Measurements from ENCODE around the gene PRODH2. TPM values are rescaled to one million over a fixed set of nuclear protein-coding genes. Genes with fewer than 3 reads are reported as not detected.

PRODH2 gene
- polyA plus RNA-seq, 2 of the 4 experiments (the other 2 are of a cell fraction): 0.92 to 1.0 TPM

DNA sequence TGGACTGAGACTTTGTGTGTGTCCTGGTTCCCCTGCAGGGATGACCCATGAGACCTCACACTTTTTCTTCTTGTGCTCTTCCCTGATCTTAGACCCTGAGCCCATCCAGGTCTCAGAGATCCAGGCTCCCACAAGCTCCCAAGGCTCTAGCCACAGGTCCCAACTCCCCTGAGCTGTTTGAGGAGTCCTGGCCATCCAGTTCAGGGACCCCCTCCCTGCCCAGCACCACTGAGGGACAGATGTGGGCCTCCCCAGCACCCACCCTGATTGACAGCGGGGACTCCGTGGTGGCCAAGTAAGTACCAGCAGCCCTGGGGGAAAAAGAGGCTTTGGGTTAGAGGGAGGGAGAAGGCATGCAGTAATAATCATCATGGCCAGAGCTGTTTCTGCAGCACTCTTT is 52.9 kb downstream of the PRODH2 start:
- DNase-seq (ENCODE audit: low read depth in 1 of 2, low spot score in 1 of 2) (no peak), FAIRE-seq (no peak), ATAC-seq (no peak)
- TF ChIP-seq FOSB (CRISPR knock-in tag; IDR thresholded peaks at IDR 0.05) (no peak), MAX (IDR thresholded peaks at IDR 0.05) (no peak), ZFP36 (IDR thresholded peaks at IDR 0.05; ENCODE audit: borderline replicate concordance, partially characterized antibody) (no peak), E2F6 (IDR thresholded peaks at IDR 0.05; ENCODE audit: borderline replicate concordance, low read depth) (no peak), FOXS1 (CRISPR knock-in tag; IDR thresholded peaks at IDR 0.05) (no peak), RNF2 (IDR thresholded peaks at IDR 0.05; ENCODE audit: borderline replicate concordance, low read depth) (no peak), REST (IDR thresholded peaks at IDR 0.05) (no peak), FOSL2 (IDR thresholded peaks at IDR 0.05) (no peak), FOSL2 (CRISPR knock-in tag; IDR thresholded peaks at IDR 0.05) (no peak), PHF8 (IDR thresholded peaks at IDR 0.05; ENCODE audit: borderline replicate concordance, low read depth) (no peak), ZNF302 (CRISPR knock-in tag; IDR thresholded peaks at IDR 0.05) (no peak), BHLHE40 (IDR thresholded peaks at IDR 0.05; ENCODE audit: low read depth, low read length) (no peak)
- TF ChIP-seq, protein P1, sequence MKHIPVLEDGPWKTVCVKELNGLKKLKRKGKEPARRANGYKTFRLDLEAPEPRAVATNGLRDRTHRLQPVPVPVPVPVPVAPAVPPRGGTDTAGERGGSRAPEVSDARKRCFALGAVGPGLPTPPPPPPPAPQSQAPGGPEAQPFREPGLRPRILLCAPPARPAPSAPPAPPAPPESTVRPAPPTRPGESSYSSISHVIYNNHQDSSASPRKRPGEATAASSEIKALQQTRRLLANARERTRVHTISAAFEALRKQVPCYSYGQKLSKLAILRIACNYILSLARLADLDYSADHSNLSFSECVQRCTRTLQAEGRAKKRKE (CRISPR knock-in tag; IDR thresholded peaks at IDR 0.05; ENCODE audit: low read depth): no peak
- TF ChIP-seq, protein P2, sequence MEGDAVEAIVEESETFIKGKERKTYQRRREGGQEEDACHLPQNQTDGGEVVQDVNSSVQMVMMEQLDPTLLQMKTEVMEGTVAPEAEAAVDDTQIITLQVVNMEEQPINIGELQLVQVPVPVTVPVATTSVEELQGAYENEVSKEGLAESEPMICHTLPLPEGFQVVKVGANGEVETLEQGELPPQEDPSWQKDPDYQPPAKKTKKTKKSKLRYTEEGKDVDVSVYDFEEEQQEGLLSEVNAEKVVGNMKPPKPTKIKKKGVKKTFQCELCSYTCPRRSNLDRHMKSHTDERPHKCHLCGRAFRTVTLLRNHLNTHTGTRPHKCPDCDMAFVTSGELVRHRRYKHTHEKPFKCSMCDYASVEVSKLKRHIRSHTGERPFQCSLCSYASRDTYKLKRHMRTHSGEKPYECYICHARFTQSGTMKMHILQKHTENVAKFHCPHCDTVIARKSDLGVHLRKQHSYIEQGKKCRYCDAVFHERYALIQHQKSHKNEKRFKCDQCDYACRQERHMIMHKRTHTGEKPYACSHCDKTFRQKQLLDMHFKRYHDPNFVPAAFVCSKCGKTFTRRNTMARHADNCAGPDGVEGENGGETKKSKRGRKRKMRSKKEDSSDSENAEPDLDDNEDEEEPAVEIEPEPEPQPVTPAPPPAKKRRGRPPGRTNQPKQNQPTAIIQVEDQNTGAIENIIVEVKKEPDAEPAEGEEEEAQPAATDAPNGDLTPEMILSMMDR (IDR thresholded peaks at IDR 0.05): no peak
- CTCF ChIA-PET: interaction anchor here (1.0 to 2.4 kb wide), 5 partner anchors 14 to 173 kb away, joined by 3 to 8 read pairs (median 3); no protein-coding TSS in a partner anchor
- Histone ChIP-seq H3K4me2 (peak overlapping the region; percentile 86; the same call in 1 of the 3 replicates), H3K27ac (no peak overlapping the region), H3K9me3 (no peaks in the 10 kb centered on the region), H3K4me1 (peaks cover 25% of the 10 kb centered on the region), H3K4me3 (no peak overlapping the region)
- POLR2A ChIA-PET: no interaction called here
- WGBS (ENCODE audit: missing lambda C conversion rate): 97% methylated on average over 2 of the region's 2 CpGs

DNA sequence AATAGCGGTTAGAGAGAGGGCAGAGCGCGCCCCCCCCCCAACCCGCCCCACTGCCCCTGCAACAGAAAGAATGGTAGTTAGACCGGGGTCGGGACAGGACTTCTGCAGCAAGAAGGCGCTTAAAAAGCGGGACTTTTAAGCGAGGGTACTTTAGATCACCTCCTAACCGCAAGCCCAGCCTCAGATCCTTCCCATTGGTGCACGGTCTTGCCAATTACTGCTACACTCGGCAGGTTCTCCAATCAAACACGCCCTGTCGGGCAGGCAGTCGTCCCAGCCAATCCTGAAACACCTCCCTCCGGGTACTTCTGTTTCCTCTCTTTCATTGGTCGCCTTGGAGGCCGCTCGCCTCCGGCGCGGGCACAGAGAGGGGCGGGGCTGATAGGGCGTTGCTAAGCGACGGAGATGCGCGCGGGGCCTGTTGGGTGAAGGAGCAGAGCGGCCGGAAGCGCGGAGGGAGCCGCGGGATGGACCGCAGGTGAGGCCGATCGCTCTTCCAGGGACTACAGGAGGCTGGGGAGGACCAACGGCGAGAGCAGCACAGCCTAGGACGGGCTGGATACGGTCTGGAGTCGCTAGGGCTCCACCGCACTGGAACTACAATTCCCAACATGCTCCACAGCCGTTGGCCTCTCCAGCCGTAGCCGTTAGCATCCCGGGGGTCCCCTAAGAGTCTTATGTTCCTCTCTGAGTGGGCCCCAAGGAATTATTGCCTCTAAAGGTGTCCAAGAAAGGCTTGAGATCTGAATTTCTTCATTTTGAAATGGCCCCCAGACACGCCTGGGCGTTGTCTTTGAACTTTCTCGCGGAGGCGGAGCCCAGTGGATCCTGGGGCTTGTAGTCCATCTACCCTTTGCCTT is 54.7 kb downstream of the PRODH2 start, which contains the start of gene PROSER3:
Gene PROSER3, plus strand, starts transcription at position 428 of the 860 bp plus-strand sequence. Its CDS starts 40 bp downstream, at position 468.
- ATAC-seq (peak; percentile 91 to 98), FAIRE-seq (peak; percentile 100), DNase-seq (ENCODE audit: low read depth in 1 of 2, low spot score in 1 of 2) (peak; percentile 100)
- 1% methylated on average over 53 of the region's 53 CpGs for WGBS (ENCODE audit: missing lambda C conversion rate)
- H3K4me3 ChIP-seq: peak within 1 kb of the TSS; percentile 71
- ChIA-PET CTCF (interaction anchor here (0.6 to 1.3 kb wide), 3 partner anchors 10 to 1717 kb away, joined by 3 to 6 read pairs (median 3); partner anchors contain the start of gene LIN37), POLR2A (interaction anchor here (0.6 to 2.3 kb wide), 11 partner anchors 10 to 173 kb away, joined by 3 to 35 read pairs (median 4); partner anchors contain the start of genes LIN37, PSENEN and U2AF1L4)
- peak within 1 kb of the TSS; percentile 87 to 93 for H3K27ac ChIP-seq
- peaks cover 25% of the 10 kb centered on the region for H3K4me1 ChIP-seq
- peak within 1 kb of the TSS; percentile 89 for H3K4me2 ChIP-seq
- H3K9me3 ChIP-seq: no peaks in the 10 kb centered on the region
- TF ChIP-seq SREBF2 (IDR thresholded peaks at IDR 0.05) (peak; percentile 35; the same call in 1 of the 2 replicates), JUN (IDR thresholded peaks at IDR 0.05) (peak in 1 of 2 experiments; percentile 74; a peak in 3 of 5 replicates), POLR2A (IDR thresholded peaks at IDR 0.05; ENCODE audit: low read length) (peak; percentile 89), ESRRA (IDR thresholded peaks at IDR 0.05; ENCODE audit: borderline replicate concordance, low read length) (no peak), BHLHE40 (IDR thresholded peaks at IDR 0.05; ENCODE audit: low read depth, low read length) (no peak), CHD2 (IDR thresholded peaks at IDR 0.05; ENCODE audit: low read length, partially characterized antibody) (peak; percentile 56), HDAC2 (IDR thresholded peaks at IDR 0.05) (no peak), NR3C1 (IDR thresholded peaks at IDR 0.05) (no peak), RCOR1 (IDR thresholded peaks at IDR 0.05; ENCODE audit: low read depth, low read length) (0 out of 2 replicates have a peak, but pooled peaks have one; percentile 12), TP53 (CRISPR knock-in tag; IDR thresholded peaks at IDR 0.05) (no peak), FOSL2 (IDR thresholded peaks at IDR 0.05) (no peak), FOSL2 (CRISPR knock-in tag; IDR thresholded peaks at IDR 0.05) (no peak), PHF8 (IDR thresholded peaks at IDR 0.05; ENCODE audit: borderline replicate concordance, low read depth) (peak; percentile 93), SMC3 (IDR thresholded peaks at IDR 0.05) (no peak)
- TF ChIP-seq, protein P3, sequence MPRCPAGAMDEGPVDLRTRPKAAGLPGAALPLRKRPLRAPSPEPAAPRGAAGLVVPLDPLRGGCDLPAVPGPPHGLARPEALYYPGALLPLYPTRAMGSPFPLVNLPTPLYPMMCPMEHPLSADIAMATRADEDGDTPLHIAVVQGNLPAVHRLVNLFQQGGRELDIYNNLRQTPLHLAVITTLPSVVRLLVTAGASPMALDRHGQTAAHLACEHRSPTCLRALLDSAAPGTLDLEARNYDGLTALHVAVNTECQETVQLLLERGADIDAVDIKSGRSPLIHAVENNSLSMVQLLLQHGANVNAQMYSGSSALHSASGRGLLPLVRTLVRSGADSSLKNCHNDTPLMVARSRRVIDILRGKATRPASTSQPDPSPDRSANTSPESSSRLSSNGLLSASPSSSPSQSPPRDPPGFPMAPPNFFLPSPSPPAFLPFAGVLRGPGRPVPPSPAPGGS (IDR thresholded peaks at IDR 0.05): peak; percentile 73; the same call in 1 of the 3 replicates
- TF ChIP-seq, protein P4, sequence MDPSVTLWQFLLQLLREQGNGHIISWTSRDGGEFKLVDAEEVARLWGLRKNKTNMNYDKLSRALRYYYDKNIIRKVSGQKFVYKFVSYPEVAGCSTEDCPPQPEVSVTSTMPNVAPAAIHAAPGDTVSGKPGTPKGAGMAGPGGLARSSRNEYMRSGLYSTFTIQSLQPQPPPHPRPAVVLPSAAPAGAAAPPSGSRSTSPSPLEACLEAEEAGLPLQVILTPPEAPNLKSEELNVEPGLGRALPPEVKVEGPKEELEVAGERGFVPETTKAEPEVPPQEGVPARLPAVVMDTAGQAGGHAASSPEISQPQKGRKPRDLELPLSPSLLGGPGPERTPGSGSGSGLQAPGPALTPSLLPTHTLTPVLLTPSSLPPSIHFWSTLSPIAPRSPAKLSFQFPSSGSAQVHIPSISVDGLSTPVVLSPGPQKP (IDR thresholded peaks at IDR 0.05; ENCODE audit: low read depth, low read length): peak; percentile 65; the same call in 1 of the 2 replicates

Data from A549 (cell line).